Activated CD8-positive, alpha-beta memory T cell treated with anti-CD3 and anti-CD28 coated beads, Interleukin-2, amount 10 ng/mL, durations not matched to agents 7 days and 5 days (primary cell): ENCODE measurements around the gene OR6Y1. TPM values are rescaled to one million over a fixed set of nuclear protein-coding genes. Genes with fewer than 3 reads are reported as not detected.
A peak's percentile ranks its signal among the peaks of the same experiment; 100 is the strongest.

Experiments used
- ATAC-seq: fragments of 150-1000 bp; cut with Tn5 transposase; one replicate; pipeline ENCODE4 v1.10.0; 2021; ENCODE audit warnings: moderate library complexity
- CTCF ChIA-PET: fragments of 350-600 bp; sonication (Branson Sonifier 250); formaldehyde crosslinking; loops from one replicate; lab custom pipeline; 2021; ENCODE audit warnings: antibody characterized with exemption; lab: Charles Lee
- DNase-seq: peaks from one replicate; pipeline ENCODE4 v3.0.0-alpha.2; 2020
- H3K27ac Mint-ChIP-seq: one replicate; pipeline ENCODE4 v1.8.0; 2021; ENCODE audit warnings: mild to moderate bottlenecking, mixed read lengths
- H3K27me3 Mint-ChIP-seq: one replicate; pipeline ENCODE4 v1.8.0; 2021; ENCODE audit warnings: mixed read lengths
- H3K36me3 Mint-ChIP-seq: one replicate; pipeline ENCODE4 v1.8.0; 2021; ENCODE audit warnings: mild to moderate bottlenecking, mixed read lengths
- H3K4me1 Mint-ChIP-seq: one replicate; pipeline ENCODE4 v1.8.0; 2021; ENCODE audit warnings: mixed read lengths
- H3K4me3 Mint-ChIP-seq: one replicate; pipeline ENCODE4 v1.8.0; 2021; ENCODE audit warnings: mild to moderate bottlenecking, moderate library complexity, mixed read lengths
- H3K9me3 Mint-ChIP-seq: one replicate; pipeline ENCODE4 v1.8.0; 2022; ENCODE audit warnings: low read depth, mixed read lengths
- total RNA-seq, 2 experiments: library from RNA; stranded (reverse); gene quantifications; one replicate each; pipeline ENCODE4 v1.2.3, GENCODE V29; 2021

OR6Y1 gene
- total RNA-seq, 2 experiments from 2014 or later: not detected

- peaks cover 28% of the 10 kb centered on the region for H3K27me3 Mint-ChIP-seq
- no peak for ATAC-seq
- CTCF ChIA-PET: no interaction called here
- no peak overlapping the region for H3K27ac Mint-ChIP-seq
- no peaks in the 10 kb centered on the region for H3K9me3 Mint-ChIP-seq
- no peaks in the 10 kb centered on the region for H3K36me3 Mint-ChIP-seq
- H3K4me1 Mint-ChIP-seq: peaks cover 2% of the 10 kb centered on the region
- no peak for DNase-seq
- no peak overlapping the region for H3K4me3 Mint-ChIP-seq
Observed at GRCh38 chr1:158534496-158534895, 19.7 kb downstream of the OR6Y1 start.

DNA sequence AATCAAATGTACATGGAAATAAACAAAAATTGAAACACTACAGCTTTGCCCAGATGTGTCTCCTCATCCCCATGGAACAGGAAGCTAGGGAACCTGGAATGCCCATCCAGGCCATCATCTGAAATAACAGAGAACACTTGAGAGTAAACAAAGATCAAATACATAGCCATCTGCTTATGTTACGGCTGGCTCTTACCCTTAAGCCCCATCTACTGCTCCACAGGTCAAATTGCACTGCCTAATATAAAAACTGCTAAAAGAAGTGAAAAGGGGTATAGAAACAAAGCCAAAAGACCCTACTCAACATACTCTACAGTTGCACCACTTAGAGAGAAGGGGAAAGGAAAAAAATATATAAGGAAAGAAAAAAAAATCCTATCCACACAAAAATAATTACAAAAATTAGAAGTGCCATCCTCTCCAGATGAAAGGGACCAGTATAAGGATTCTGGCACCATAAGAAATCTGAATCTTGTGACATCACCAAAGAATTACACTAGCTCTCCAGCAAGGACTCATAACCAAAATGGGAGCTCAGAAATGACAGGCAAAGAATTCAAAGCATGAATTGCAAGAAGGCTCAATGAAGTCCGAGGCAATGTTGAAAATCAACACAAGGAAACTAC lies 26.9 kb downstream of the OR6Y1 start:
- Mint-ChIP-seq H3K36me3 (no peaks in the 10 kb centered on the region), H3K9me3 (no peaks in the 10 kb centered on the region), H3K4me1 (no peaks in the 10 kb centered on the region), H3K27me3 (peaks cover 46% of the 10 kb centered on the region), H3K27ac (no peak overlapping the region), H3K4me3 (no peak overlapping the region)
- no peak for DNase-seq
- CTCF ChIA-PET: interaction anchor here (1.1 to 1.3 kb wide), 2 partner anchors 324 to 408 kb away, joined by 4 read pairs; no protein-coding TSS in a partner anchor
- no peak for ATAC-seq

- no peak overlapping the region for H3K27ac Mint-ChIP-seq
- H3K36me3 Mint-ChIP-seq: no peaks in the 10 kb centered on the region
- peaks cover 32% of the 10 kb centered on the region for H3K27me3 Mint-ChIP-seq
- no peaks in the 10 kb centered on the region for H3K9me3 Mint-ChIP-seq
- no peak for DNase-seq
- no peak for ATAC-seq
- H3K4me3 Mint-ChIP-seq: no peak overlapping the region
- CTCF ChIA-PET: no interaction called here
- H3K4me1 Mint-ChIP-seq: no peaks in the 10 kb centered on the region
Observed at GRCh38 chr1:158521666-158522058, 32.5 kb downstream of the OR6Y1 start.

- DNase-seq: no peak
- ATAC-seq: no peak
- H3K4me1 Mint-ChIP-seq: no peaks in the 10 kb centered on the region
- no peaks in the 10 kb centered on the region for H3K9me3 Mint-ChIP-seq
- no peak overlapping the region for H3K27ac Mint-ChIP-seq
- CTCF ChIA-PET: no interaction called here
- no peaks in the 10 kb centered on the region for H3K36me3 Mint-ChIP-seq
- H3K4me3 Mint-ChIP-seq: no peak overlapping the region
- H3K27me3 Mint-ChIP-seq: peaks cover 30% of the 10 kb centered on the region
Observed at GRCh38 chr1:158520955-158521665, 33.1 kb downstream of the OR6Y1 start.

DNA sequence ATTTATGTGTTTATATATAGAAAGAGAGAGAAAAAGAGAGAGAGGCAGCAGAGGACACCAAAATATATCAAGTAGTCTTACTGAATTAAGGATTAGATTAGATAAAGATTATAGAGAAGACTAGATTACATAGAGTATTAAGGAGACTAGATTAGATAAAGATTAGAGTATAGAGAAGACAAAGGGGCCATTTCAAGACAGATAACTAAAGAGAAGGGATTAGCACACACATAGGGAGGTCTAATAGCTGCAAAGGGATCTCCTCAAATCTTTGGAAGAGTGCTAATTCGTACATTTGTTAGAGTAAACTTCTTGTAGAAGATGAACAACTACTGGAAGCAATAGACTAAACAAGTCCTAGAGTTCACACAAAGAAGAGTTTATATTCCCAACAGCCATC lies 34.2 kb downstream of the OR6Y1 start:
- Mint-ChIP-seq H3K4me1 (no peaks in the 10 kb centered on the region), H3K9me3 (no peaks in the 10 kb centered on the region), H3K27ac (no peak overlapping the region), H3K36me3 (no peaks in the 10 kb centered on the region), H3K4me3 (no peak overlapping the region), H3K27me3 (peaks cover 35% of the 10 kb centered on the region)
- ATAC-seq (no peak), DNase-seq (no peak)
- CTCF ChIA-PET: no interaction called here

DNA sequence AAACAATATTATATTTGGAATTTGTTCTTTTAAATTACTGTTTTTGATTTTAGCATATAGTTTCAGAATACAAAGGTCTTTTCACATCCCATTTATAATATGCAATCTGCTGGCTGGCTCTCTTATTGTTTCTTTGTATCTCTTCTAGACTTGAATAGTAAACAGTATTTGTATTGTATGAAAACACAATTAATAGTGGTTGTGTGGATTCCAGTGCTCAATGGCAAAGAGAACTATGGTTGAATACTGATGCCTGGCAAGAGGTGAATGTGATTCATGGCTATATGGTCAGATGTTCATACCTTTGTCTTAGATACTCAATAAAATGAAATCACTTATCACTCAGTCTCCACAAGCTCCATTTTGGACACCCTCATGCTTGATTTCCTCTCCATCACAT lies 37.2 kb downstream of the OR6Y1 start:
- Mint-ChIP-seq H3K4me1 (no peaks in the 10 kb centered on the region), H3K4me3 (no peak overlapping the region), H3K27me3 (peaks cover 26% of the 10 kb centered on the region), H3K36me3 (no peaks in the 10 kb centered on the region), H3K9me3 (no peaks in the 10 kb centered on the region), H3K27ac (no peak overlapping the region)
- ATAC-seq (no peak), DNase-seq (no peak)
- CTCF ChIA-PET: no interaction called here

GRCh38 chr1:158509471-158510156 lies 44.6 kb downstream of the OR6Y1 start:
- Mint-ChIP-seq H3K4me3 (no peak overlapping the region), H3K27me3 (peaks cover 34% of the 10 kb centered on the region), H3K9me3 (no peaks in the 10 kb centered on the region), H3K36me3 (no peaks in the 10 kb centered on the region), H3K4me1 (no peaks in the 10 kb centered on the region), H3K27ac (no peak overlapping the region)
- ATAC-seq (no peak), DNase-seq (no peak)
- CTCF ChIA-PET: interaction anchor here (1.0 kb wide), 1 partner anchor 101 kb away, joined by 3 read pairs; no protein-coding TSS in a partner anchor

DNA sequence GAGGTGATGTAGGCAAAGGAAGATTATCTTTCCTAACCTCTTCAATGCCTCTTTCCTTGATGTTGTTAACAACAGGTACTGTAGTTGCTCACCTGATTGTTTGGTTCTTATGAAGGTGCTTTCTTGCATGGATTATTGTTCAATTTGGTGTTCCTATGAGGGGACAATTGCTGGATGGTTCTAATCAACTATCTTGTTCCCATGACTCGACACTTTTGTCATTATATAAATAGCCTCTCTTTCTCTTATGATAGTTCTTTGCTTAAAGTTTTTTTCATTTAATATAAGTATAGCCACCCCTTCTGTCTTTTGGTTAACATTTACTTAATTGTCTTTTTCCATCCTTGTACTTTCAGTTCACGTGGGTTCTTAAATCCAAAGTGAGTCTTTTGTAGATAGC lies 46.7 kb downstream of the OR6Y1 start:
- no peaks in the 10 kb centered on the region for H3K36me3 Mint-ChIP-seq
- DNase-seq (no peak), ATAC-seq (no peak)
- H3K27me3 Mint-ChIP-seq: peaks cover 37% of the 10 kb centered on the region
- no peak overlapping the region for H3K4me3 Mint-ChIP-seq
- H3K27ac Mint-ChIP-seq: no peak overlapping the region
- H3K9me3 Mint-ChIP-seq: no peaks in the 10 kb centered on the region
- CTCF ChIA-PET: interaction anchor here (2.1 kb wide), 1 partner anchor 491 kb away, joined by 14 read pairs; no protein-coding TSS in a partner anchor
- H3K4me1 Mint-ChIP-seq: no peaks in the 10 kb centered on the region

DNA sequence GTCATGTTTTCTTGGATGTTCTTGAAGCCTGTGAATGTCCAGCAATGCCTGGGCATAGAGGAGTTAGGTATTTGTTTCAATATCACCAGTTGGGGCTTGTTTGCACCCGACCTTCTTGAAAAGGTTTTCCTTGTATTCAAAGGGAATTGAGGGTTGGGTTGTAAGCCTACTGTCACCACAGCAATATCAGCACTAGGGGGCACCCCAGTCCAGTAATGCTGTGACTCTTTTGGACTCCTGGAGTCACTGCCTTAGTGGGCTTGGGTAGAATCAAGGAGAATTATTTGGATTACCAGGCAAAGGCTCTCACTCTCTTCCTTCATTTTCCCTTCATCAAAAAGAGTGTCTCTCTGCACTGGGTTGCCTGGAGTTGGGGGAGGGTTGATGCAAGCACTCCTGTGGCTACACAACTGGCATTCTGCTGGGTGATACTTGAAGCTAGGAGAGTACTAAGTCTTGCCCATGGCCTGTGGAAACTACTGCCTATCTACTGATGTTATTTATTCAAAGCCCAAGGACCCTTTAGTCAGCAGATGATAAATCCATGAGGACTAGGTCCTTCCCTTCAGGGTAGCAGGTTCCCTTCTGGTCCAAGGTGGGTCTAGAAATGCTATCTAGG lies 47.7 kb downstream of the OR6Y1 start:
- H3K4me1 Mint-ChIP-seq: no peaks in the 10 kb centered on the region
- CTCF ChIA-PET: interaction anchor here (0.7 to 2.1 kb wide), 4 partner anchors 492 to 583 kb away, joined by 3 to 14 read pairs (median 4); no protein-coding TSS in a partner anchor
- no peak overlapping the region for H3K4me3 Mint-ChIP-seq
- H3K36me3 Mint-ChIP-seq: no peaks in the 10 kb centered on the region
- ATAC-seq (peak; percentile 71), DNase-seq (peak; percentile 59)
- no peaks in the 10 kb centered on the region for H3K9me3 Mint-ChIP-seq
- peaks cover 38% of the 10 kb centered on the region for H3K27me3 Mint-ChIP-seq
- H3K27ac Mint-ChIP-seq: no peak overlapping the region

- H3K9me3 Mint-ChIP-seq: no peaks in the 10 kb centered on the region
- peaks cover 20% of the 10 kb centered on the region for H3K27me3 Mint-ChIP-seq
- no peak overlapping the region for H3K4me3 Mint-ChIP-seq
- no peaks in the 10 kb centered on the region for H3K36me3 Mint-ChIP-seq
- CTCF ChIA-PET: interaction anchor here (1.3 to 1.4 kb wide), 2 partner anchors 248 to 293 kb away, joined by 8 to 9 read pairs; no protein-coding TSS in a partner anchor
- DNase-seq: no peak
- ATAC-seq: no peak
- H3K4me1 Mint-ChIP-seq: no peaks in the 10 kb centered on the region
- H3K27ac Mint-ChIP-seq: no peak overlapping the region
Observed at GRCh38 chr1:158496374-158496773, 57.8 kb downstream of the OR6Y1 start.

DNA sequence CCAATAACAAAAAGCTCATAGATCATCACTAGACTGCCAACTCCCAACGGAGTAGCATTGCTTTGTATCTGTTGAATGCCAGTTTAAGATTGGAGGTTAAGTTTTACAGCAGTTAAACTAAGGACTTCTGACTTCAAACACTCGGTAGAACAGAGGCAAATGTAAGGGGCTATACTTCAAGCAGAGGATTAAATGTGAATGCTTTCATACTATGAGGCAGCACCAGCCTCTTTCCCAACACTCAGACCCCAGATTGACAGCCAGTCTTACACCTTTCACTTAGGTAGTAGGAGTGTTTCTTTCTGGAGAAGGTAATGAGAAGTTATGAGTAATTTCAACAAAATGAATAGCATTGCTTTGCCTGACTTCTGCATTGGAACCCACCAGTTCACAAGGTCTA lies 59.4 kb downstream of the OR6Y1 start:
- no peak overlapping the region for H3K27ac Mint-ChIP-seq

More for the DNA sequence above, 59.4 kb downstream of the OR6Y1 start:
- Mint-ChIP-seq H3K4me1 (no peaks in the 10 kb centered on the region), H3K4me3 (no peak overlapping the region), H3K36me3 (no peaks in the 10 kb centered on the region), H3K27me3 (peaks cover 16% of the 10 kb centered on the region), H3K9me3 (no peaks in the 10 kb centered on the region)
- CTCF ChIA-PET: no interaction called here
- ATAC-seq (no peak), DNase-seq (no peak)
